KMS-11 (cell line): ENCODE results near the gene ADCY4.

Experiments used
- H2AFZ ChIP-seq: fragments of 200-600 bp; sonication (generic); 2 replicates; pipeline ENCODE4 v1.6.1; 2016; ENCODE audit warnings: antibody characterized with exemption, mixed run types, low read depth
- H3K27ac ChIP-seq: fragments of 200-600 bp; sonication (generic); 2 replicates; pipeline ENCODE4 v1.6.1; 2016; ENCODE audit warnings: mild to moderate bottlenecking, mixed run types
- H3K27me3 ChIP-seq: fragments of 200-600 bp; sonication (generic); 2 replicates; pipeline ENCODE4 v1.6.1; 2017; ENCODE audit warnings: mild to moderate bottlenecking, low read depth, mixed run types, moderate library complexity; ENCODE audit not compliant: insufficient read depth
- H3K36me3 ChIP-seq: fragments of 200-600 bp; sonication (generic); 2 replicates; pipeline ENCODE4 v1.6.1; 2017; ENCODE audit warnings: mild to moderate bottlenecking, mixed run types; ENCODE audit not compliant: insufficient read depth
- H3K4me1 ChIP-seq: fragments of 200-600 bp; sonication (generic); 2 replicates; pipeline ENCODE4 v1.6.1; 2016; ENCODE audit warnings: mild to moderate bottlenecking, low read depth, mixed run types; ENCODE audit not compliant: poor library complexity, severe bottlenecking
- H3K4me2 ChIP-seq: fragments of 200-600 bp; sonication (generic); 2 replicates; pipeline ENCODE4 v1.7.0; 2016; ENCODE audit warnings: mild to moderate bottlenecking, mixed run types
- H3K4me3 ChIP-seq: fragments of 200-600 bp; sonication (generic); IDR thresholded peaks from 2 replicates; pipeline ENCODE4 v1.6.1; 2017; ENCODE audit warnings: low read depth, low read length, mixed read lengths; ENCODE audit not compliant: insufficient read depth
- H3K79me2 ChIP-seq: fragments of 200-600 bp; sonication (generic); 2 replicates; pipeline ENCODE4 v1.6.1; 2016; ENCODE audit warnings: low read depth, mixed run types; ENCODE audit not compliant: insufficient read depth
- H3K9ac ChIP-seq: fragments of 200-600 bp; sonication (generic); 2 replicates; pipeline ENCODE4 v1.6.1; 2016; ENCODE audit warnings: mild to moderate bottlenecking, mixed run types
- H4K20me1 ChIP-seq: fragments of 200-600 bp; sonication (generic); 2 replicates; pipeline ENCODE4 v1.6.1; 2016; ENCODE audit warnings: mild to moderate bottlenecking, mixed run types; ENCODE audit not compliant: insufficient read depth
- TF ChIP-seq, protein P1 (sequence below): fragments of 200-600 bp; sonication (generic); conservative IDR thresholded peaks from 2 replicates; pipeline ENCODE4 v1.6.1; 2017; ENCODE audit warnings: low read depth, mild to moderate bottlenecking, antibody characterized with exemption, low read length, moderate library complexity, mixed read lengths

Gene ADCY4

DNA sequence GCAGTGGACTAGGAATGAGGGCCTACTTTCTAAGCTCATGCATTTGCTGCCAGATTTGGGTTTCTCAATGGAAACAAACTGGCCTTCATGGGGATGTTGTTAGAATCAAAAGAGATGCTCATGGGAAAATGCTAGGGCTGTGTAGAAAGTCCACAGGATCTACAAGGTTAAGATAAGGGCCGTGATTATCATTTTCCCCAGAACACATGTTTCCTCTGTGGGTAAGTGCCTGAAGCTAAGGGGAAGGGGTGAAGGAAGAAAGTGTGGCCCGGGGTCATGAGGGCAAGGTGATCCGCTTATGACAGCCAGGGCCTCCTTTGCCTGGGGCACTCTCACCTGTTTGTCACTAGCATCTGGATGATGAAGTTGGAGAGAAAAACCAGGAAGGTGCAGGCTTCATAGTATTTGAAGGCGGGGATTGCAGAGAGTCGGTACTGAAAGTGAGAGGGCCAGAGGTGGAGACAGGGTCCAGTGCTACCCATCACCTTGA, 9.8 kb downstream of the ADCY4 start:
- Histone ChIP-seq H2AFZ (no peak overlapping the region), H3K79me2 (no peaks in the 10 kb centered on the region), H3K4me2 (no peak overlapping the region), H3K36me3 (no peaks in the 10 kb centered on the region), H3K4me1 (peaks cover 16% of the 10 kb centered on the region), H3K4me3 (no peak overlapping the region), H3K9ac (no peak overlapping the region), H3K27me3 (no peaks in the 10 kb centered on the region), H3K27ac (no peak overlapping the region), H4K20me1 (no peaks in the 10 kb centered on the region)
- TF ChIP-seq, protein P1, sequence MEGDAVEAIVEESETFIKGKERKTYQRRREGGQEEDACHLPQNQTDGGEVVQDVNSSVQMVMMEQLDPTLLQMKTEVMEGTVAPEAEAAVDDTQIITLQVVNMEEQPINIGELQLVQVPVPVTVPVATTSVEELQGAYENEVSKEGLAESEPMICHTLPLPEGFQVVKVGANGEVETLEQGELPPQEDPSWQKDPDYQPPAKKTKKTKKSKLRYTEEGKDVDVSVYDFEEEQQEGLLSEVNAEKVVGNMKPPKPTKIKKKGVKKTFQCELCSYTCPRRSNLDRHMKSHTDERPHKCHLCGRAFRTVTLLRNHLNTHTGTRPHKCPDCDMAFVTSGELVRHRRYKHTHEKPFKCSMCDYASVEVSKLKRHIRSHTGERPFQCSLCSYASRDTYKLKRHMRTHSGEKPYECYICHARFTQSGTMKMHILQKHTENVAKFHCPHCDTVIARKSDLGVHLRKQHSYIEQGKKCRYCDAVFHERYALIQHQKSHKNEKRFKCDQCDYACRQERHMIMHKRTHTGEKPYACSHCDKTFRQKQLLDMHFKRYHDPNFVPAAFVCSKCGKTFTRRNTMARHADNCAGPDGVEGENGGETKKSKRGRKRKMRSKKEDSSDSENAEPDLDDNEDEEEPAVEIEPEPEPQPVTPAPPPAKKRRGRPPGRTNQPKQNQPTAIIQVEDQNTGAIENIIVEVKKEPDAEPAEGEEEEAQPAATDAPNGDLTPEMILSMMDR, result no peak

DNA sequence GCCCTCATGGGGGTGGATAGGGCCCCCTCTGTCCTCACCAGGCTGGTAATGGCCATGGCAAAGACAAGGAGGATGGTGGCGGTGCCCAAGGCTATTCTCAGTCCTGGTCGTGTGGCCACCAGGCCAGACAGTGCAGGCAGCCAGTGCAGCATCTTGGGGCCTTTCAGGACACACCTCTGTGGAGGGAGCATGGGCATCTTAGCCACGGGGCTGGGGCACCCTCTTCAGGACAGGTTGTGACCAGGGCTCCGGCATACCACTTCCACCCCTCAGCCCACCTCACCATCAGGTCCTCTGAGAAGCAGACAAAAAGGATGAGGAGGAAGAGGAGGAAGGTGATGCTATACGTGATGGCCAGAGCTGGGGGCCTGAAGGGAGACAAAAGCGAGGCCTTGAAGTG, 10.8 kb downstream of the ADCY4 start:
- TF ChIP-seq, protein P1, result no peak
- no peaks in the 10 kb centered on the region for H3K36me3 ChIP-seq
- no peak overlapping the region for H3K4me3 ChIP-seq
- H3K27ac ChIP-seq, result no peak overlapping the region
- no peak overlapping the region for H3K9ac ChIP-seq
- H3K4me1 ChIP-seq, result peaks cover 16% of the 10 kb centered on the region
- no peaks in the 10 kb centered on the region for H4K20me1 ChIP-seq
- H3K4me2 ChIP-seq, result no peak overlapping the region
- H3K27me3 ChIP-seq, result no peaks in the 10 kb centered on the region
- no peak overlapping the region for H2AFZ ChIP-seq
- H3K79me2 ChIP-seq, result no peaks in the 10 kb centered on the region

DNA sequence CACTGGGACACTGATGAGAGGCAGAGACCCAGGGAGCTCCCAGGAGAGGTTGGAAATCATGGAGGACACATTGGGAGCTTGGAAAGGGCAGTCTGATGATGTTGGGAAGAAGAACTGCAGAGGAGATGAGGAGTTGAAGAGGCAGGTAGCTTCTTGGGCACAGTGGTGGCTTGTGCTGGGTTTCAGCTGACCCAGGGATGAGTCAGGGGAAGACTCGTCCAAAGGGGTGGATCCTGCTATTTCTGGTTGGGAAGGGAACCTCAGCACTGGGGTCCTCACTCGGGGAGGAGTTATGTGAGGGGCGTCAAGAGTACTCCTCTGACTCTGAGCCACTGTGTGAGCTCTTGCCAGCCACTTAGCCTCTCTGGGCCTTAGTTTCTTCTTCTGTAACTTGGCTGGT, 11.5 kb downstream of the ADCY4 start:
- no peak overlapping the region for H3K4me2 ChIP-seq
- H3K36me3 ChIP-seq, result no peaks in the 10 kb centered on the region
- TF ChIP-seq, protein P1, result no peak
- no peak overlapping the region for H3K4me3 ChIP-seq
- H3K27ac ChIP-seq, result no peak overlapping the region
- no peak overlapping the region for H2AFZ ChIP-seq
- H3K79me2 ChIP-seq, result no peaks in the 10 kb centered on the region
- no peaks in the 10 kb centered on the region for H4K20me1 ChIP-seq
- H3K9ac ChIP-seq, result no peak overlapping the region
- H3K27me3 ChIP-seq, result no peaks in the 10 kb centered on the region
- peaks cover 16% of the 10 kb centered on the region for H3K4me1 ChIP-seq

DNA sequence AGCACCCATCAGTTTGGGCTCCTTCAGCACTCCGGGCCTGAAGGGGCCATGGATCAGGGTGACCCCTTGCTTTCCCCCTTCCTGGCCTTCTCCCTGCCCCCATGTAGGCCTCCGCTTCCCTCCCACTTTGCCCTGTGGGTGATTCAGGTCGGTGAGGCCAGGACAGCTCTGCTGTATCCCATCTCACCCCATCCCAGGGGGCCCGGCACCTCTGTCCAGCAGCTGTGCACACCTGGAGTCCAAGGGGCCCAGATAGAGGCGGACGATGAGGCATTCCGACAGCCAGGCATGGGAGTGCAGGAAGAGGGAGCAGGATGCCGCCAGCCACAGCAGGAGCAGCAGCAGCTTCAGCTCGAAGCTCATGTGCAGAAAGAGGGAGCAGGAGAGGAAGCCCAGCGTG, 12.2 kb downstream of the ADCY4 start:
- Histone ChIP-seq H3K27ac (no peak overlapping the region), H3K36me3 (no peaks in the 10 kb centered on the region), H2AFZ (no peak overlapping the region), H3K79me2 (no peaks in the 10 kb centered on the region), H4K20me1 (no peaks in the 10 kb centered on the region), H3K27me3 (no peaks in the 10 kb centered on the region), H3K4me1 (peaks cover 16% of the 10 kb centered on the region), H3K9ac (no peak overlapping the region), H3K4me3 (no peak overlapping the region), H3K4me2 (no peak overlapping the region)
- TF ChIP-seq, protein P1, result no peak
